Neutrophil (primary cell): ENCODE measurements around the gene ABL1.

Experiments used
- H3K27ac ChIP-seq: fragments of 200-600 bp; sonication (generic); 2 replicates; pipeline ENCODE4 v1.5.1; 2016; ENCODE audit warnings: mild to moderate bottlenecking, moderate library complexity
- H3K27me3 ChIP-seq: fragments of 200-600 bp; sonication (generic); 2 replicates; pipeline ENCODE4 v1.6.0; 2016; ENCODE audit warnings: mild to moderate bottlenecking
- H3K36me3 ChIP-seq: fragments of 200-600 bp; sonication (generic); 2 replicates; pipeline ENCODE4 v1.5.1; 2017
- H3K4me1 ChIP-seq, 2 experiments: fragments of 200-600 bp in 1 of 2; sonication (generic) in 1 of 2; 1 replicate in 1 of 2; 2 replicates in 1 of 2; pipeline versions ENCODE4 v1.5.1 to v1.6.1; 2013 to 2016; ENCODE audit warnings: low read depth in 1 of 2, low read length in 1 of 2, mild to moderate bottlenecking in 1 of 2, moderate library complexity in 1 of 2; ENCODE audit not compliant: control insufficient read depth in 1 of 2, insufficient read depth in 1 of 2
- H3K4me3 ChIP-seq, 2 experiments: fragments of 200-600 bp in 1 of 2; sonication (generic) in 1 of 2; 1 replicate in 1 of 2; 2 replicates in 1 of 2; pipeline ENCODE4 v1.5.1; 2013 to 2016; ENCODE audit warnings: low read depth in 1 of 2, low read length in 1 of 2, mild to moderate bottlenecking in 1 of 2, moderate library complexity in 1 of 2
- H3K9me3 ChIP-seq: fragments of 200-600 bp; sonication (generic); 2 replicates; pipeline ENCODE4 v1.5.1; 2016
- CTCF ChIP-seq: fragments of 200-600 bp; sonication (generic); IDR thresholded peaks from 2 replicates; pipeline ENCODE4 v1.5.1; 2016; ENCODE audit warnings: antibody characterized with exemption

The ABL1 gene

DNA sequence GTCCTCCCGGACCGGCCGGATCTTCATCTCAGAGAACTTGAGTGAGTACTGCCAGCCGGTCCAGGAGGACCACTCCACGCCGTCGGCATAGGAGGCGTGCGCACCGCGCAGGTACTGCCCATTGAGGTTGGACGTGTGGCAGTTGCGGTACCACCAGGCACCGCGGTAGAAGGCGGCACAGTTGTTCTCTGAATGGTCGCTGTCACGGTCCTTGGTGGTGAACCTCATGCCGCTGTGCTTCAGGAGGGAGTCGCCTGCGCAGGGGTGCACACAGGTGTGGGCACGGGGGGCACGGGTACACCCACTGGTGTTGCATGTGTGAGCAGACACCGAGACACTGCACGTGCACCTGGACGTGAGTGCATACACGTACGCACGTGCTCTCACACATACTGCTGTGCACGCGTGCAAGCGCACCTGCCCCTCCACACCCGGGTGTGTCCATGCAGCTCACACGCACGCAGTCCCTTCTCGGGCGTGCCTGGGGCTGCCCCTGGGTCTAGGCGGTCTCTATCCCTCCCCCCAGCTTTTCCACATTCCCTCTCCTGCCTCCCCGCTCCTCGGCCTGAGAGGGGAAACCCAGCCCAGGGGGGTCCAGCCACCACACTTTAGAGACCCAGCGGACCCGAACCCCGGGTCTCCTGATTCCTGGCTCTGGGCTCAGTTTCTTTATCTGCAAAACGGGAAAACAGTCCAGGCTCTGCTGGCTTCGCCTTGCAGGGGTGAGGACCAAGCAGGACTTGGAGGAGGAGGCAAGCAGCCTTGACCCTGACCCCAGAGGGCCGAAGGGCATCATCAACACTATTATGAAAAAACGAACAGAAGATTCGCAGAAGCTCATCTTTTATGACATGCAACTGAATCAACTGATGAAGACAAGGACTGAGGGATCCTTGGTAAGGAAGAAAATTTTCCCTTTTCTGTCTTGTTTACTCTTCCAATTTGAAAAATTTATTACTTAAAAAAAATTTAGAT lies 69.3 kb downstream of the ABL1 start:
- TF ChIP-seq CTCF = no peak
- Histone ChIP-seq H3K4me1 (no peaks in the 10 kb centered on the region), H3K27me3 (peaks cover 28% of the 10 kb centered on the region), H3K9me3 (no peaks in the 10 kb centered on the region), H3K36me3 (no peaks in the 10 kb centered on the region), H3K4me3 (no peak overlapping the region), H3K27ac (no peak overlapping the region)

DNA sequence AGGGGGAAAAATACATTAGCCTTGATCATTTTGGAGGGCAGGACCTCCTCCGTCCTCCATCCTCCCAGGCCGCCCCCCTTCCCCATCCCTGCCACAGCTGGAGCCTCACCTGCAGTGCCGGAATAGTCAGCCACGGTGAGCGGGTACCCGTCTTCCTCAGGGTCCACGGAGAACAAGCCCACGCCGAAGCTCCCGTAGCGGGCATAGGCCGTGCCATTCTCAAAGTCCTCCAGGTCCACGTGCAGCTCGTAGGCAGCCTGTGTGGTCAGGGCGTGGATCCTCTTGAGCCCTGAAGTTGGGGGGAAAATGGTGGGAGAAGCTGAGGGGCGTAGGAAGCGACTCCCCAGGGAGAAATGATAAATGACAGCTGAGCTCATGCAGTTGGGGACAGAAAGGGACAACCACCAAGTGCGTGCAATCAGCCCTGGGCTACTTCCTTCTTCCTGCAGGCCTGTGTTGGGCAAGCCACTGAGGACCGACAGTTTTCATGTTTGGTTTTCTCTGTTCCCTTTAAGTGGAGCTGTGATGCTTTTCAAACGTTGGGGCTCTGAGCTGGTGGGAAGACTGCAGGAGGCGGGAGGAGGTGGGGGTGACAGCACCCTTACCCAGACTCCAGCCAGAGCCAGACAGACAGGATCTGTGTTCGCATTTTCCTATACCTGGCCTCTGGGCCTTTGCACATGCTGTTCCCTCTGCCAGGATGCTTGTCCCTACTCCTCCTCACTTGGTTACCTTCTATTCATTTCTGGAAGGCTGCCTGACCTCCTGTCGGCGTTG lies 70.3 kb downstream of the ABL1 start:
- no peaks in the 10 kb centered on the region for H3K9me3 ChIP-seq
- H3K36me3 ChIP-seq = no peaks in the 10 kb centered on the region
- H3K4me1 ChIP-seq = no peaks in the 10 kb centered on the region
- H3K4me3 ChIP-seq = no peak overlapping the region
- no peak overlapping the region for H3K27ac ChIP-seq
- no peak for TF ChIP-seq CTCF
- peaks cover 25% of the 10 kb centered on the region for H3K27me3 ChIP-seq

GRCh38 chr9:130905902-130906734 lies 71.1 kb downstream of the ABL1 start:
- TF ChIP-seq CTCF = no peak
- H3K27ac ChIP-seq = no peak overlapping the region
- H3K4me1 ChIP-seq = no peaks in the 10 kb centered on the region
- no peaks in the 10 kb centered on the region for H3K9me3 ChIP-seq
- H3K4me3 ChIP-seq = no peak overlapping the region
- H3K36me3 ChIP-seq = no peaks in the 10 kb centered on the region
- peaks cover 17% of the 10 kb centered on the region for H3K27me3 ChIP-seq

- no peaks in the 10 kb centered on the region for H3K9me3 ChIP-seq
- no peak for TF ChIP-seq CTCF
- peaks cover 17% of the 10 kb centered on the region for H3K27me3 ChIP-seq
- no peaks in the 10 kb centered on the region for H3K36me3 ChIP-seq
- H3K4me3 ChIP-seq = no peak overlapping the region
- H3K4me1 ChIP-seq = no peaks in the 10 kb centered on the region
- H3K27ac ChIP-seq = no peak overlapping the region
These were observed 71.8 kb downstream of the ABL1 start for GRCh38 chr9:130906735-130907416.
